ENCODE measurements around the gene MYOZ2.
"Not testable (repeated sequence)": the region's sequence is repeated elsewhere in the genome, so short reads cannot be mapped to it uniquely, and the experiment has no call there.

The MYOZ2 gene

DNA sequence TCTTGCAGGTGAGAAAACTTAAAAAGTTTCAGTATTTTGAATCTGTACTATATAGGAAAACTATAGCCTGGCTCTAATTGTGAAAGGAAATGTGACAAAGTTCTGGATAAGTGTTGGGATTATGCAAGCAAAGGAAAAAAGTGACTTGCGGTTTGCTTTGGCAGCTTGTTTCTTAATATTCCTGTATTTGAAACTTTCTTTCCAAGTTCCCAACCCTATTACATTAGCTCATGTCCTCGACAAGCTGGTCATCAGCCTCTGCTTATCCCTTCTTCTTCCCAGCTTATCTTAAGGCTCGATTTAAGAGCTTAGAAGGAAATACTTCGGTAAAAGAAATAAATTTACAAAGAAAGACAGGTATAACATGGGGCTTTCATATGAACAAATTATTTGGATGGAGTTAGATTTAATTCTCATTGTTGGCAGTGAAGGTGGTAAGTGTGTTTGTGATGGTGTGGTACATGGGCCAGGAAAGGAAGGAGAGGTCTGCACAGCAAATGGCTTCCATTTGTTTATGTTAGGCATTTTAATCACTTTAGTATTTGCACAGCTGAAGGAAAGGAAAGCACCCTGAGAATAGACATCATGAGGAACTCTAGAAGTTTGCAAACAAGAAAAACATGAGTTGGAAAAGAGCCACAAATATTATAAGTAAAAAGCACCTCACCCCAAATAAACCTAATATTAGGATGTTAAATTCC lies 5.1 kb upstream of the MYOZ2 start:
- no peak overlapping the region for H3K27ac ChIP-seq
- TF ChIP-seq CTCF (conservative IDR thresholded peaks at IDR 0.05), result no peak
- no peak for TF ChIP-seq ZFX (IDR thresholded peaks at IDR 0.05)

GRCh38 chr4:119131164-119131563 lies 4.5 kb upstream of the MYOZ2 start:
- no peak overlapping the region for H3K27ac ChIP-seq
- TF ChIP-seq CTCF (conservative IDR thresholded peaks at IDR 0.05) (no peak), ZFX (IDR thresholded peaks at IDR 0.05) (no peak)

GRCh38 chr4:119132306-119132705 lies 3.3 kb upstream of the MYOZ2 start:
- H3K27ac ChIP-seq, result no peak overlapping the region
- no peak for TF ChIP-seq CTCF (conservative IDR thresholded peaks at IDR 0.05)
- TF ChIP-seq ZFX (IDR thresholded peaks at IDR 0.05), result no peak

GRCh38 chr4:119136546-119136945 lies 914 bp downstream of the MYOZ2 start:
- TF ChIP-seq CTCF (conservative IDR thresholded peaks at IDR 0.05), result no peak
- no peak for TF ChIP-seq ZFX (IDR thresholded peaks at IDR 0.05)
- no peak overlapping the region for H3K27ac ChIP-seq

DNA sequence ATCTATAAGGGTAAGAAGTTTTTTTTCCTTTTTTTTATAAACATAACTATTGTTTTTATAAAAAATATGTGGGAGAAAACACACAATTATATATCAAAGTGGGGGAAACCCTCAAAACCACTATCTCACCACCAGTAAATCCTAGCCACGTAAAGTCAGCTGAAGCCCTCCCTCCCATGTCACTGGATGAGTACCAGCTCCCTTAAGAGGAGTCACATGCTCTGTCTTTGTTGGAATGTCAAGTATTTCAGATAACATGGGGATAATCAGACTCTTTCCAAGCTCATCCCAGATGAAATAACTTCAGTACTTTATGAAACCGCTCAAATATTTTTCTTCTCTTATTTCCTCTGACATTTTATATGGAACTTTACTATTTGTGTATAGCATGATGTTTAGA lies 2.4 kb downstream of the MYOZ2 start:
- no peak overlapping the region for H3K27ac ChIP-seq
- no peak for TF ChIP-seq ZFX (IDR thresholded peaks at IDR 0.05)

DNA sequence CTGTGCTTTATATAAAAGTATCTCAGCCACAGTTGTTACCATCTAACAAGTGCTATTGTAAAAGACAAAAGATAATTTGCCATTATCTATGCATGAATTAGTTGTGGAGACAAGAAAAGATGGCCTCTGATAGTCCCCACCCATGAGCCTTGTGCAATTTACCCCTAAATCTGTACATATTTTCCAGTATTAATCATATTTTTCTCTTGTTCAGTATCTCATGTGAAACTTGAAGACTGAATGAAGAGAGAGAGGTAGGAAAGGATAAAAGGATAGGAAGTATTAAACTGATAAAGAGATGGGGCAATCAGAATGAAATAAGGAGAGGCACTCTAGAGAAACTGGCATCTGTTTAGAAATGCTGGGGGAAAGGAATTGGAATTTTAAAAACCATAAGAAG lies 3.7 kb downstream of the MYOZ2 start:
- H3K27ac ChIP-seq, result no peak overlapping the region
- TF ChIP-seq ZFX (IDR thresholded peaks at IDR 0.05) (no peak), CTCF (conservative IDR thresholded peaks at IDR 0.05) (no peak)

DNA sequence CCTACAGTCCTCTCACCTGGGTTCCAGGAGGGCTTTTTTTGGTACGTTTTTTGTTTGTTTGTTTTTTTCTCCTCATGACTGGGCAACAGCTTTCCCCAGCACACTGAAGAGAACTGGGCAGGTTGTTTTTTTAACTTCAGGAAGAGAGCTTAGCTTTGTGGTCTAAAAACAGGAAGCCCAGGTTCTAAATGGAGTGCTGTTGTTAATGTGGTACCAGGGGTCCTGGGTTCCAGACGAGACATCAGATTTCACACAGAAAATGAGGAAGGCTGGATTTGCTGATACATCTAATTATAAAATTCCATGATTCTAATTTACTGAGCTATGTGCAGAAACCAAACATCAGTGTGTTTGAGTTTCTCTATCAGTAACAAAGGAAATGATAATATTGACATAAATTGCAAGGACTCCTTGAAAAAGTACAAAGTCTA lies 4.2 kb downstream of the MYOZ2 start:
- no peak for TF ChIP-seq ZFX (IDR thresholded peaks at IDR 0.05)
- no peak overlapping the region for H3K27ac ChIP-seq

GRCh38 chr4:119141283-119141682 lies 5.7 kb downstream of the MYOZ2 start:
- not testable (repeated sequence) for H3K27ac ChIP-seq

DNA sequence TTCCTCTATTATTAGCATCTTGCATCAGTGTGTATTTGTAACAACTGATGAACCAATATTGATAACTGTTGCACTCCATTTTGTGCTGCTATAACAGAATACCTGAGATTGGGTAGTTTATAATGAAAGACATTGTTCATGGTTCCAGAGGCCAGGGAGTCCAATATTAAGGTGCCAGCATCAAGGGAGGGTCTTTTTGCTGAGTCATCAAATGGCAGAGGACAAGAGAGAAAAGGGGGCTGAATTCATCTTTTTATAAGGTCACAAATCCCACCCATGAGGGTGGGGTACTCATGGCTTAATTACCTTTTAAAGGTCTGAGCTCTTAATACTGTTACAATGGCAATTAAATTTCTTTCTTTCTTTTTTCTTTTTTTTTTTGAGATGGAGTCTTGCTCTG lies 7.2 kb downstream of the MYOZ2 start:
- no peak overlapping the region for H3K27ac ChIP-seq
- TF ChIP-seq ZFX (IDR thresholded peaks at IDR 0.05) (no peak), CTCF (conservative IDR thresholded peaks at IDR 0.05) (no peak)

DNA sequence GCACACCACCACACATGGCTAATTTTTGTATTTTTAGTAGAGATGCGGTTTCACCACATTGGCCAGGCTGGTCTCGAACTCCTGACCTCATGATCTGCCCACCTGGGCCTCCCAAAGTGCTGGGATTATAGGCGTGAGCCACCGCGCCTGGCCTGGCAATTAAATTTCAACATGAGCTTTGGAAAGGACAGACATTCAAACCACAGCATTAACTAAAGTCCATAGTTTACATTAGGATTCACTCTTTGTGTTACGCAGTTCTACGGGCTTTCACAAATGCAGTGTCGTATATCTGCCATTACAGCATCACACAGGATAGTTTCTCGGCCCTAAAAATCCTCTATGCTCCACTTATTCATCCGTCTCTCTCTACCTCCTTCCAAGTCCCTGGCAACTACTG lies 7.7 kb downstream of the MYOZ2 start:
- not testable (repeated sequence) for H3K27ac ChIP-seq
